ENCODE measurements around the gene PICK1.
"Not testable (repeated sequence)": the region's sequence is repeated elsewhere in the genome, so short reads cannot be mapped to it uniquely, and the experiment has no call there.

PICK1 gene

GRCh38 chr22:38077096-38077495 is 19.9 kb downstream of the PICK1 start:
- no peak for DNase-seq

GRCh38 chr22:38077595-38077994 is 20.4 kb downstream of the PICK1 start:
- DNase-seq: no peak

- DNase-seq: no peak
Measured at GRCh38 chr22:38078046-38078840, 21.0 kb downstream of the PICK1 start.

- DNase-seq: not testable (repeated sequence)
Measured at GRCh38 chr22:38079208-38079607, 22.0 kb downstream of the PICK1 start.

GRCh38 chr22:38079804-38080203 is 22.6 kb downstream of the PICK1 start:
- no peak for DNase-seq

GRCh38 chr22:38080474-38080849 is 23.3 kb downstream of the PICK1 start:
- no peak for DNase-seq

- no peak for DNase-seq
Measured at GRCh38 chr22:38080850-38081635, 23.8 kb downstream of the PICK1 start.

- DNase-seq: no peak
Measured at GRCh38 chr22:38081636-38081940, 24.4 kb downstream of the PICK1 start.

GRCh38 chr22:38081941-38082828 is 25.0 kb downstream of the PICK1 start:
- DNase-seq: no peak

- no peak for DNase-seq
Measured at GRCh38 chr22:38082986-38083710, 25.9 kb downstream of the PICK1 start.

GRCh38 chr22:38083931-38084631 is 26.9 kb downstream of the PICK1 start, which contains the start of gene SLC16A8:
TSS of gene SLC16A8 (minus strand) at chr22:38084184. CDS start at chr22:38082873, 1,311 bp downstream.
- no peak for DNase-seq

GRCh38 chr22:38085056-38085455 is 27.9 kb downstream of the PICK1 start:
- DNase-seq: no peak

GRCh38 chr22:38085501-38085900 is 28.3 kb downstream of the PICK1 start:
- no peak for DNase-seq

- DNase-seq: no peak
Measured at GRCh38 chr22:38086001-38086845, 29.0 kb downstream of the PICK1 start.

- no peak for DNase-seq
Measured at GRCh38 chr22:38086942-38087341, 29.7 kb downstream of the PICK1 start.

GRCh38 chr22:38087855-38088254 is 30.7 kb downstream of the PICK1 start:
- DNase-seq: no peak

- no peak for DNase-seq
Measured at GRCh38 chr22:38088629-38089473, 31.6 kb downstream of the PICK1 start.

- DNase-seq: no peak
Measured at GRCh38 chr22:38089474-38089851, 32.3 kb downstream of the PICK1 start.

GRCh38 chr22:38097058-38097457 is 39.9 kb downstream of the PICK1 start:
- DNase-seq: no peak

Measured in NCI-H510A (cell line).